ENCODE data around the gene PTPRN2.

- TF ChIP-seq SP1 (IDR thresholded peaks at IDR 0.05) (no peak), TARDBP (IDR thresholded peaks at IDR 0.05) (no peak), FOXA1 (IDR thresholded peaks at IDR 0.05) (no peak), NFRKB (IDR thresholded peaks at IDR 0.05) (no peak), SUZ12 (IDR thresholded peaks at IDR 0.05) (no peak), FOXM1 (IDR thresholded peaks at IDR 0.05; ENCODE audit: borderline replicate concordance) (no peak), ELF4 (IDR thresholded peaks at IDR 0.05) (no peak), ZNF384 (IDR thresholded peaks at IDR 0.05) (no peak), FOXK2 (IDR thresholded peaks at IDR 0.05) (no peak), L3MBTL2 (conservative IDR thresholded peaks at IDR 0.05) (no peak), LEF1 (IDR thresholded peaks at IDR 0.05; ENCODE audit: borderline replicate concordance) (no peak), CTBP1 (IDR thresholded peaks at IDR 0.05; ENCODE audit: borderline replicate concordance) (no peak)
- TF ChIP-seq, protein P1, sequence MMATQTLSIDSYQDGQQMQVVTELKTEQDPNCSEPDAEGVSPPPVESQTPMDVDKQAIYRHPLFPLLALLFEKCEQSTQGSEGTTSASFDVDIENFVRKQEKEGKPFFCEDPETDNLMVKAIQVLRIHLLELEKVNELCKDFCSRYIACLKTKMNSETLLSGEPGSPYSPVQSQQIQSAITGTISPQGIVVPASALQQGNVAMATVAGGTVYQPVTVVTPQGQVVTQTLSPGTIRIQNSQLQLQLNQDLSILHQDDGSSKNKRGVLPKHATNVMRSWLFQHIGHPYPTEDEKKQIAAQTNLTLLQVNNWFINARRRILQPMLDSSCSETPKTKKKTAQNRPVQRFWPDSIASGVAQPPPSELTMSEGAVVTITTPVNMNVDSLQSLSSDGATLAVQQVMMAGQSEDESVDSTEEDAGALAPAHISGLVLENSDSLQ (IDR thresholded peaks at IDR 0.05) = no peak
Observed at GRCh38 chr7:158536871-158537515, 50.6 kb downstream of the PTPRN2 start.
